Pulmonary artery endothelial cell (primary cell): Measurements from ENCODE around the gene EIF4G2. TPM values are rescaled to one million over a fixed set of nuclear protein-coding genes. Genes with fewer than 3 reads are reported as not detected.
A peak's percentile ranks its signal among the peaks of the same experiment; 100 is the strongest.

Source experiments
- DNase-seq: peaks from one replicate; pipeline ENCODE4 v3.0.0-alpha.2; 2011; ENCODE audit warnings: low read depth, low spot score
- total RNA-seq: library from RNA; depleted of rRNA; stranded (reverse); fragments of >200 nt; gene quantifications from 2 replicates; pipeline ENCODE4 v1.2.3, GENCODE V29; 2014

Gene EIF4G2
- total RNA-seq, 1 donor from 2014 or later, result 884 TPM

GRCh38 chr11:10809373-10810160 lies 841 bp upstream of the EIF4G2 start:
- peak; percentile 37 for DNase-seq

DNA sequence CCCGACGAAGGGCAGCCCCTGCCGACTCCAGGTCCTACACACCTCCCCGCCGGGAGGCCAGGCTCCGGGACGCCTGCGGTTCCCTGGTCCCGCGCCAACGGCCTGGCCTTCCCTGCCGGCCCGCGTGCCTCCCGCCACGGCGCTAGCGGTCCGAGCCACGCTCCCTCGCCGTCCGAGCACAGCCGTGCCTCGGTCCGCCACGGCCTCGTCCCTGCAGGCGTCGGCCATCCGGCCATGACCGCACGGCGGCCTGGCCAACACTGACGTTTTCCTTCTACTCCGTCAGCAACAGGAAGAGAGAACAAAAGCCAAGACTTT lies 532 bp downstream of the EIF4G2 start:
- DNase-seq, result no peak

GRCh38 chr11:10807493-10808234 lies 1.1 kb downstream of the EIF4G2 start:
- no peak for DNase-seq

DNA sequence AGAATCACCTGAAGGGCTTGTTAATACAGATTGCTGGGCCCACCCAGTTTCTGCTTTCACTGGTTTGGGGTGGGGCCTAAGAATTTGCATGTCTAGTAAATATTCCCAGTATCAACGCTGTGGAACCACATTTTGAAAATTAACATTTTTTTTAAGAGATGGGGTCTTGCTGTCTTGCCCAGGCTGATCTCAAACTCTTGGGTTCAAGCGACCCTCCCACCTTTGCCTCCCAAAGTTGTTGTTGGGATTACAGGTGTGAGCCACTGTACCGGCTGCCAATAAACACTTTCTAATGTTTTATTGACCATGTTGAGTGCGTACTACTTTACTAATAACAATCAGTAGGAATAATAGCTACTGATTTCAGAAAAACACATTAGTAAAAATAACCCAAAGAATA lies 2.5 kb downstream of the EIF4G2 start:
- no peak for DNase-seq

DNA sequence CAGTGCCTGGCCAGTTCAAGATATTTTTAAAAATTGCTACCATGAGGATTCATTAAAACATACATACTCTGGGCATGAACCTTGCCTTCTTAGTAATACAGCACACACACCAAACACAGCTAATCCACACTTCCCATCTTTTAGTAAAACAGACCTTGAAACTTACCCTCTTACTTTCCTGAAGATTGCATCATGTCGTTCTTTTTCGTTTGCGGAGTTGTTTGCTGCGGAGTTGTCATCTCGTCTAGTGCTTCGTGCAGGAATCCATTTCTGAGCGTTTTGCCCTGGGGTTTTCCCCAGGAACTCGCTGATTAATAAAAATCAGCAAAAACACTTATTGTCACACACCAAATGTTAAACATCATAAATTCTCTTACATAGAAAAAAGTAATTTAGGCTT lies 3.0 kb downstream of the EIF4G2 start:
- no peak for DNase-seq

DNA sequence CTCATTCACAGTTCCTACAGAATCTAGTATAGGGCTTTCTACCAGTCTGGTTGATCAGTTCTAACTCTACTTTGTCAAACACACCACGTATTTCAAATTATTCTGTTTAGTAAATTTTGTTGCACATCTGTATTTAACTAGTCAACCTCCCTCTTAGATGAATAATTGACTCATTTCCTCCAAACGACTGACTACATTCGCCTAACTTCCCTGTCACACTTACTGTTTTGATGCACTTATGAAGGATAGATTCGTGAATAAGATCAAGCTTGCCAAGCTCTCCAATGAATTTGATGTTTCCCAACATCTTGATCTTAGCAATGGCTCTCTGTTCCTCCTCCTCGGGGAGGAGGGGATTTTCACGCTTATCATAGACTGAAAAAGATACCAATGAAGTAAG lies 5.0 kb downstream of the EIF4G2 start:
- DNase-seq, result no peak

DNA sequence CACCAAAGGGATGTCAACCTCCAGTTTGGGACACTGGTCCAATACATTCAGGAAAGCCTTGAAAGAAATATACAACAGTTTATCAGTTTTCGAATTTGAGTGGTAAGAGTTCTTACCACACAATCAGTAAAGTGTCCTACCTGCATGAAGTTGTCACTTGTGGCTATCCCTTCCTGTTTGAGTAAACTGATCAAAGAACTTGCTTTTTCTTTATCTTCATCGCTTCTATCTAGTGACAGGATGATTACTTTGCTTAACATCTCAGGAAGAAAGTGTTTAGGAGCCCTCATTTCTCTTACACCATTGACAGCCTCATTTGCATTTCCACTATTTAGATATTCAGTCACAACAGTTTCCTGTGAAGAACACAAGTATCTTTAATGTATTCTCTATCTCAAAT lies 8.4 kb downstream of the EIF4G2 start:
- no peak for DNase-seq

DNA sequence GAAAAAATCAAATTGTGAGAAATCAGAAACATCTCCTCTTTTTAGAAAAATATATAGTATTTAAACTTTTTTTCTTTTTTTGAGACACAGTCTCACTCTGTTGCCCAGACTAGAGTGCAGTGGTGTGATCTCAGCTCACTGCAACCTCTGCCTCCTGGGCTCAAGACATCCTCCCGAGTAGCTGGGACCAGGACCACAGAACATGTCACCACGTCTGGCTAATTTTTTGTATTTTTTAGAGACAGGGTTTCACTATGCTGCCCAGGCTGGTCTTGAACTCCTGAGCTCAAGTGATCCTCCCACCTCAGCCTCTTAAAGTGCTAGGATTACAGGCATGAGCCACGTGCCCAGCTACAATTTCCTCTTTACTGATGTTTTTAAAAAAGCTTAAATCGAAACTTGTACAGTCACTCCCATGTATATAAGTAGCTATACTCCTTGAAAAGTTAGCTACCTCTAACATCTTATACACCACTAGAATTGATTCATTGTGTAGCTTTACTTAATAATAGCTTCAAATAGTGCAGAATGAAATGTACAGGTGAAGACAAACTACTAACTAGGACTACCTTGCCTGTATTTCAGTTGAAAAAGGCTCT lies 10.3 kb downstream of the EIF4G2 start:
- no peak for DNase-seq

- no peak for DNase-seq
These were observed 11.2 kb downstream of the EIF4G2 start for GRCh38 chr11:10797531-10797930.

DNA sequence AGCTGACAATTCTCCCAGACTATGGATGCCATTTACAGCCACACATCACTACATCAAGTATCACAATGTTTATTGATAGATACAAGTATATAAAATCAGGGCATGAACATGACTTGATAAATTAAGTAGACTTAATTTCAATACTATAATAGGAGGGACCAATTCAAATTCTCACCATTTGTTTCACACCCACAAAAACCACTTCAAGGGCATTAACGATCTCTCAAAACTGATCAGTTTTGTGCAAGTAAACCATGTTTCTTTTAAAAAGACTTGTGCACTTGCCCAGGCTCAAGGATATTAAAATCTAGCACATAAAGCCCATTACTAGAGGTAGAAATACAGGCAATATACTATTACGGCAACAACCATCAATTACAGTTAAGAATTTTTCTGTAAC lies 11.7 kb downstream of the EIF4G2 start:
- no peak for DNase-seq

DNA sequence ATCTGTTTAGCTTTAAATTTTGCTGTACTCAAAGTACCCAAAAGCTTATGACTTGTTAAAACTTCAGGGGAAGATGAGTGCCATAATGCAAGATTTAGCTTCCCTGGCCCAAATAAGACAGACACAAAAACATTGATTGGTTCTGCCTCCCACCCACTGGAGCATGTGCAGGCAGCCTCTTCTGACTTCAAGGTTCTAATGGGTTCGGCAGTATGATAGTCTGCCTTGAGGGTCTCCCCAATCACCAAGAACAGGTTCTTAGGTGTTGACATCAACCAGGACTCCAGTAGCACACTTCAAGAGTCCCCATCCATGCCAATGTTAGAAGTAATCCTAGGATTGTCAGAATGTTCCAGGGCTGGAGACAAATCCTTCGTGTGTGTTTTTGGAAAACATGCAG lies 12.5 kb downstream of the EIF4G2 start:
- DNase-seq, result no peak

- no peak for DNase-seq
These were observed 15.1 kb downstream of the EIF4G2 start for GRCh38 chr11:10793470-10794255.

- DNase-seq, result no peak
These were observed 16.2 kb downstream of the EIF4G2 start for GRCh38 chr11:10792385-10793068.

DNA sequence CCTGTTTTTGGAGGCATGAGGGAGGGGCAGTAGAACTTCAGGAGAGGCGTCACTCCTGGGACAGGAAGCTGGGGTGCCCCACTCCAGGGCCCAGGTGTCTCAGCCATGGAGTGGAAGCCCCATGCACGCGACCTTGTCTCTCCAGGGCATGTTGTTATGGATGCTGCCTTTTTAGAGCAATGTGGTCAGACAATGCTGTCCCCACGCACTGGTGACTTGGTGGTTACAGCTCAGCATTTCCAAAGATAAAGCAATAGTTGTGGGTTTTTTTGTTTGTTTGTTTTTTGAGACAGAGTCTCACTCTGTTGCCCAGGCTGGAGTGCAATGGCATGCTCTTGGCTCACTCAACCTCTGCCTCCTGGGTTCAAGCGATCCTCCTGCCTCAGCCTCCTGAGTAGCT lies 22.3 kb downstream of the EIF4G2 start:
- no peak for DNase-seq

GRCh38 chr11:10785146-10785474 lies 23.6 kb downstream of the EIF4G2 start:
- DNase-seq, result no peak

DNA sequence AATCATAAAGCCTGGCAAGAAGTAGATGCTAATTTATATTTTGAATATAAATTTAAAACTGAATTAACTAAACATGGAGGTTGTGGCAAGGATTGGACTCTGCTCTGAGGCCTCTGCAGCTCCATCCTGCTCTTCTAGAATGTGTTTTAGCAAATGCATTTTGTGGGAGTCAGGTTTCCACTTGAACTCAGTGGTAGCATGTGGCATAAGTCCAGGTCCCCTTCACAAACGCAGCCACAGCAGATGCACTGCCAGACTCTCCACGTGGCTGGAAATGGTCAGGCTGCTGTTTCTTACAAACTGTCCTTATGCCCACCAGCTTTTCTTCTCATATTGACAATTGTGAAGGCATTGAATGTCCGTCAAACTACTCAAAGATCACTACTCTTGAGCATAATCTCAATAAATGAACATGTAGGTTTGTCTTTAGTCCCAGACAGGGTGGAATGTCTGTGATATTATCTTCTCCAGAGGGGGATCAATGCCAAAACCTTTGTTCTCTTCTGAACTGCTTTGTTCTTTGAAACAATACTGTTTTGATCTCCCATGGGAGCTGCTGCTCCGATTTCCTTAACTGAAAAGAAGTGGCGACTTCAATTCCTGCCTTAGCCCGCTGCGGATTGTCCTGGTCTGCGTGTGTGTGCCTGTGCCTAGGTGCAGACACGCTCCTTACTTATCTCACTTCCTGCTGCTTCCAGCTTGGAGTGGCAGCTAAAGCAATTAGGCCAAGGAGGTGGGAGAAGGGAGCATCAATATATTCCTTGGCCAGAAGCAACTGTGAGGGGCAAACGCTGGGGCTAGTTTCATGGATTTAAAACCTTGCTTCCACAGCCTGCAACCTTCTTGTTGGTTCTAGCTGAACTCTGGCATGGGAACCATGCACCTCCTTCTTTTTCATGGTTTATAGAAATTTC lies 24.2 kb downstream of the EIF4G2 start:
- no peak for DNase-seq

DNA sequence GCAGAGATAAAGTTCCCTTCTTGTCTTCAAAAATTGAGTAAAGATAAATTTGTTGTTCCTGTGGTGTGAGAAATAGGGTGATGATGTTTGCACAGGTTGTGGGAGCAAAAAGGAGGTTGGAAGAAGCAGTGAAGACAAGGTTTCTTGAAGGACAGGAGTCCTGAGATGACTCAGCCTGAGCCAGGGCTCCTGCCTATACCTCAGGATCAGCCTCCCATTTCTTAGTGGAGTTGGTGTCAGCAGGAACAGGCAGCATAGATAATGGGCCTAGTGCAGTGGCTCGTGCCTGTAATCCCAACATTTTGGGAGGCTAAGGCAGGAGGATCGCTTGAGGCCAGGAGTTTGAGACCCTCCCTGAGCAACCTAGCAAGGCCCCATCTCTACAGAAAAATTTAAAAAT lies 28.7 kb downstream of the EIF4G2 start:
- DNase-seq, result no peak

- DNase-seq, result no peak
These were observed 29.6 kb downstream of the EIF4G2 start for GRCh38 chr11:10779086-10779485.

- DNase-seq, result no peak
These were observed 30.3 kb downstream of the EIF4G2 start for GRCh38 chr11:10778217-10778970.

GRCh38 chr11:10777806-10778205 lies 30.9 kb downstream of the EIF4G2 start:
- DNase-seq, result no peak
